Activated CD4-positive, CD25-positive, alpha-beta regulatory T cell treated with anti-CD3 and anti-CD28 coated beads, Interleukin-2, amount 50 U/mL, for 72 hours (primary cell): ENCODE results near the gene PHF23.
A peak's percentile ranks its signal among the peaks of the same experiment; 100 is the strongest.
"Not testable (repeated sequence)": the region's sequence is repeated elsewhere in the genome, so short reads cannot be mapped to it uniquely, and the experiment has no call there.

ENCODE experiments used
- DNase-seq: peaks from one replicate; pipeline ENCODE4 v3.0.0; 2021

The PHF23 gene

DNA sequence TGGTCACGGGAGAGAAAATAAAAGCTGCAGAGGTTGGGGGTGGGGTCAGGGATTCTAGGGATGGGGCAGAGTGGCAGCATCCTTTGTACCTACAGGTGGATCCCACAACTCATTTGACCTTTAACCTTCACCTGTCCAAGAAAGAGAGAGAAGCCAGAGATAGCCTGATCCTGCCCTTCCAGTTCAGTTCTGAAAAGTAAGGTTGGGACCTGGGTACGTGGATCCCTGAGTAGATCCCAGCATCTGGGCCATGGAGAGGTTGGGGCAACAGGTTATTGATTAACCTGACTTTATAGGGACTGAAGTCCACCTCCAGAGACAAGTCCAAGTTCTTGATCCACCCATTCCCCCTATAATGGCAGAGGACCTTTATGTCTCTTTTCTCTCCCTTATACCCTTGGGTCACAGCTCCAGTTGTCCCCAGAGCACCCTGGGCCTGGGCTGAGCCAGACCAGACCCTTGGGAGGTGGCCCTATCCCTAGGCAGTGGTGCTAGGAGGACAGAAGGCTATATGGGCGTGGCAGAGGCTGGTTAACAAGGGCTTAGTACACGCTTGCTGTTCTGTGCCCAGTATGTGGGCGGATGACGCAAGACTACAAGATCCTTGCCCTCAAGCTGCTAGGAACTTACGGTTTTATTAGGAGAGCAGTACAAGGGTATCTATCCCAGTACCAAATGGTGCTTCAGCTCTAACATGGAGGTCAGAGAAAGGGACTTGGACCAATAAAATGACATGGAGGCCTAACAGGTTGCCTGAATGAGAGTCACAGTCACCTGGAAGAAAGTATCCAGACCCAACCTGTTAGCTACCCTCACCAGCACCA lies 19.7 kb upstream of the PHF23 start:
- DNase-seq, result no peak

DNA sequence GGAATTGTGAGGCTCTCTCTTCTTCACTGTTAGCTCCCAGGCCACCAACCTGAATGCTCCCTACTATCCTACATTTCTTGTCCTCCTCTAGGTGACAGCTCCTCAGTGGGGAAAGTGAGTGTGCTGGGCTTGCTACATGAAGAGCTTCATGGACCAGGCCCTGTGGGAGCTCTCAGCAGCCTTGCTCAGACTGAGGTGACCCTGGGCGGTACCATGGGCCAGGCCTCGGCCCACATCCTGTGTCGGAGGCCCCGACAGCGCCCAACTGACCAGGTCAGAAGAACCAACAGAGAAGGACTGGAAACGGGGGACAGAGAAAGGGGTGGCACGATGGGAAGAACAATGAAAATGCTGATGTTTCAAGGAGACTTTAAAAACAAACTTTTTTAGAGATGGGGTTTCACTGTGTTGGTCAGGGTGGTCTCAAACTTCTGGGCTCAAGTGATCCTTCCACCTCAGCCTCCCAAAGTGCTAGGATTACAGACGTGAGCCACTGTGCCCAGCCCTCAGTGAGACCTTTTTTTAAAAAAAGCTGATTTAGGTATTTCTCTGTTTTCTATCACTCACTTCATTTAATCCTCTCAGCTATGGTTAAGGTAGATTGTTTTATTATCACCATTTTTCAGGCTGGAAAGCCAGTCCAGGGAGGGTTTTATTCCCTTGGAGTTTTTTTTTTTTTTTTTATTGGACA lies 17.7 kb upstream of the PHF23 start:
- no peak for DNase-seq

DNA sequence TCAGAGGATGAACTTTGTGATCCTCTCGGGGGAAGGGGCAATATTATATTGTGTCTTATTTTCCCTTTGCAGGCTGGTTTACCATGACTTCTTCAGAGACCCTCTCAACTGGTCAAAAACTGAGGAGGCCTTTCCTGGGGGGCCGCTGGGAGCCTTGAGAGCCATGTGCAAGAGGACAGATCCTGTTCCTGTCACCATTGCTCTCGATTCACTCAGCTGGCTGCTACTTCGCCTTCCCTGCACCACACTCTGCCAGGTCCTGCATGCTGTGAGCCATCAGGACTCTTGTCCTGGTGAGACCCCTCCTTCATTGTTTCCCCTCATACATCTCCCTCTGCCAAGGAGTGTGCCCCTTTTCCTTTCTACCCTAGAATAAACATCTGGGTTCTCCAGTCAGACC lies 15.3 kb upstream of the PHF23 start:
- no peak for DNase-seq

DNA sequence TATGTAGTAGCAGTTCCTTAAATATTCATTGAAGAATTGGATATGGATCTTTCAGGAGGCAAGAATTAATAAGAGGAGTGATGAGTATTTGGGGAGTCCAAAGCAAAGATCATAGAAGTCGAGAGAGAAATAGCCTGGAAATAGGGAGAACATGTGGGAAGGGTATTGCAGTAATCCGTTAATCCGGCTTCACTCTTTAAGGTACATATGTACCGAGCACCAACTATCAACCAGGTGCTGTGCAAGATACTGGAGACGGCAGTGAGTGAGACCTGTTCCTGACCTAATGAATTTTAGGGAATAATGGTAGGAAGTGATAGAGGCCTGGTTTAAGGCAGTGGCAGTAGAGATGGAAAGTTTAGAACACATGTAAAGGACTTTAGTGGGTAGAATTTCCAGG lies 13.8 kb upstream of the PHF23 start:
- DNase-seq, result no peak

DNA sequence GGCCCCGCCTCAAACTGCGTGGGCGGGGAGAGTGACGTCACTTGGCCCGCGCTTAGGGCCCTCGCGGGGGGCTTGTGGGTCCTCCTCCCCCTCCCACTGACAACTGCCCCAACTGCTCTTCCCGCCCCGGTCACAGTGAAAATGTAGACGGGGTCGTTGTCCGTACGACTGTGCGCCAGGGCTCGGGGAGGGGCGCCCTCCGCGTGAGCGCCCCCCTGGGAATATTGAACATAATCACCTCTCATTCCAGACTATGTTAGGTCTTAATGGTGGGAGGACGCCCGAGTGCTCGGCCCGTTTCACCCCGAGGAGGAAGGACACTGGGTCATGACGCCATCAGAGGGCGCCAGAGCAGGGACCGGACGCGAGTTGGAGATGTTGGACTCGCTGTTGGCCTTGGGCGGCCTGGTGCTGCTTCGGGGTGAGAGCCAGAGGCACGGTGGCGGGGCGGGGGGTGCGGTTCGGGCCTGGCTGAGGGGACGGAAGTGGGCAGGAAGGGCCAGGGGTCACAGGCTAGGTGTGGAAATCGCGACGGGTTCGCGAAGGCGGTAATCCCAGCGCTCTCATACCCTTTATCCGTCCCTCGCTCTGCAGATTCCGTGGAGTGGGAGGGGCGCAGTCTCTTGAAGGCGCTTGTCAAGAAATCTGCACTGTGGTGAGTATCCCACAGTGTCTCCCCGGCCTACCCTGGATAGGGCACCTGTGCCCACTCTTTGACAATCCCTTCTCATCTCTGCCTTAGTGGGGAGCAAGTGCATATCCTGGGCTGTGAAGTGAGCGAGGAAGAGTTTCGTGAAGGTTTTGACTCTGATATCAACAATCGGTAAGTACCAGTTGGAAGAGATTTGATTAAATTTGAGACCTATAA lies 13.2 kb upstream of the PHF23 start, which contains the start of gene ELP5:
TSS of gene ELP5 (plus strand) at position 40 of the 868 bp plus-strand sequence. CDS start at position 376, 336 bp downstream.
- DNase-seq, result peak; percentile 87

DNA sequence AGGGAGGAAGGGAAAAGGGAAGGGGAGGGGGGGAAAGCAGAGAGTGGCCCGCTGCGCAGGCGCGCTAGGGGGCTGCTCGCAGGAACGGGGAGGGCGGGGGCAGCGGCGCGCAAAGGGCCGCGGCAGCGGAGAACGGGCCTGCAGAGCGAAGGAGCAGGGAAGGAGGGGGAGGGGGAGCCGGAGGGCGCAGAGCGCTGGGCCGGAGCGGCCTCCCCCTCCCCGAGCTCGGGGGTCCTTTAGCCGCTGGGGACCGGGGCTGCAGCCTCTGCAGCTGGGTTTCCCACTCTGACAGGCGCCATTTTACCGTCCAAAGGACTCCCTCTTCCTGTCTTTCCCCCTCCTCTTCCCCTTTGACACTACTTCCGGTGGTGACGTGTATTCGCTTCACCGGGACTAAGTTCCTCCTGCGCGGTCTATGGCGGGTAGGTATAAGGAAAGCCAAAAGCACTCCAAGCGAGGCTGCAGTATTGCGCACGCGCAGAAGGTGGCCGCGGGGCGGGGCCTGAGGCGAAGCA lies 12.5 kb upstream of the PHF23 start, which contains the start of gene CTDNEP1:
TSS of gene CTDNEP1 (minus strand) at position 74 of the 515 bp plus-strand sequence. CDS start 438 bp downstream, outside the sequence.
- DNase-seq, result peak; percentile 98

DNA sequence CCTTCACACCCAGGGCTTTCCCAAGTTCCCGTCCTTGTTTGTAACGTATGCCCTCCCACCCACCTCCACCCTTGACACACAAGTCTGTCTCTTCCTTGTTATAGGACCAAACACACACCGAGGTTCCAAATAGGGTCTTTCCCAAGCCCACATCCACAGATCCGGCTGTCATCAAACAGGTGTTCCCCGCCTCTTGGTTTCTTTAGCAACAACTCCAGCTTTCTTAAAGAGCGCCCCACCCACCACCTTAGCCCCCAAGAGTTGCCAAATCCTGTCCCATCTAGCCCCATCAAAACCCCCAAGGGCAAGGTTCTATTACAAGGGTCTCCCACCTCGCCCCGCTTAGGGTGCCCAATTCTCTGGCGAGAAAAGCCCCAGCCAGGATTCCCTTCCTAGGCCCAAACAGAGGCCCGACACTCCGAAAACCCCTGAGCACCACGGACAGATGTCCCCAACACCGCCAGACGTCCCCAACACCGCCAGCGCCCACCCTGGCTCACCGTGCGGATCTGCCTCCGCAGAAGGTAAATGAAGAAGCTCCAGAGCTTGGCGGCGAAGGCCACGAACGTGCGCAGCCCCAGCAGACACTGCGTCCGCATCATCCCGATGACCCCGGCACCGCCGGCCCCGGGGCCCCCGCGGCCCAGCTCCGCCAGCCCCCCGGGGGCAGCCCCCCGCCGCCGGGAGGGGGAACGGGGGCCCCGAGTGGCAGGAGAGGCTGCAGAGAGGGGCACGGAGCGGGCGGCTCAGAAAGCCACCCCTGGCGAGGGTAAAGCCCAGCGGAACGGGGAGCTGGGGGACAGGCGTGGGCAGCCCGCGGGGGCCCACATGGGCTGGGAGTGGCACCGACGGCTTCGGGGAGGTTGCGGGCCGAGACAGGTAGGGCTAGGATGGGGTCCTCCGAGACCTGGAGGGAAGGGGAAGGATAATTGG lies 11.7 kb upstream of the PHF23 start:
- no peak for DNase-seq

GRCh38 chr17:7249830-7250229 lies 10.6 kb upstream of the PHF23 start:
- no peak for DNase-seq

DNA sequence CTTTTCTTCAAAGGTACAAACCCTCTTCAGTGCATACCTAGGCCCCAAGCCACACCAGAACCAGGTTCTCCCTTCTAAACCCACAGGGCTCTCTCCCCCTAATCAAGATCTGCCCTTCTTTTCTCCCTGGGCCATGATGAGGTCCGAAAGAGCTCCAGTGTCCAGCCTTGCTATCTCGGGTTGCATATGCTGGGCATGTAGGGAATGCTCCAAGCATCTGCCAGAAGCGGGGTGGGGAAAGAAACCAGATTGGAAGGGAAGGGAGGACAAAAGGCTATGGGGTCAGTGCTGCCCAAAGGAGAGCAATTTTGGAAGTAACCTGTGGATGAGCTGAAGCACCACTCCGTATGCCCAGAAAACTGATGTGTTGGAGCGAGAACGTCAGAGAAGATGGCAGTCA lies 10.0 kb upstream of the PHF23 start:
- DNase-seq, result no peak

- peak; percentile 5 for DNase-seq
Measured at GRCh38 chr17:7248796-7249195, 9.5 kb upstream of the PHF23 start.

GRCh38 chr17:7246779-7247178 lies 7.5 kb upstream of the PHF23 start:
- no peak for DNase-seq

GRCh38 chr17:7243838-7244237 lies 4.6 kb upstream of the PHF23 start:
- not testable (repeated sequence) for DNase-seq

DNA sequence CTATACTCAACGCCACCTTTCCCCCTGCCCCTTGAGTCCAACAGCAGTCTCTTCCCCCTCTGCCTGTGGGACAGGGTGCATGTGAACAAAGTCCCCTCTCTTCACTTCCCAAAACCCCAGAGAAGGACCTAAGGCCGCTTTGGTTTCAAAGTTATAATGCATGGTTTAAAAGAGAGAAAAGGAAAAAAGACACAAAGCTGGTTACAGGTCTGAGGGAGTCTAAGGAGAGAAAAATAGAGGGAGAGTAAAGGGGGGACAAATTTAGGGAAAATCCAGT lies 4.1 kb upstream of the PHF23 start:
- DNase-seq, result no peak

- DNase-seq, result peak; percentile 92
Measured at GRCh38 chr17:7242717-7243452, 3.6 kb upstream of the PHF23 start.

- DNase-seq, result peak; percentile 93
Measured at GRCh38 chr17:7241783-7242716, 2.8 kb upstream of the PHF23 start, which contains the start of gene GABARAP. Gene GABARAP, minus strand, starts transcription at chr17:7242449. Its CDS starts 119 bp downstream, at chr17:7242330.

- no peak for DNase-seq
Measured at GRCh38 chr17:7241090-7241733, 2.0 kb upstream of the PHF23 start.

DNA sequence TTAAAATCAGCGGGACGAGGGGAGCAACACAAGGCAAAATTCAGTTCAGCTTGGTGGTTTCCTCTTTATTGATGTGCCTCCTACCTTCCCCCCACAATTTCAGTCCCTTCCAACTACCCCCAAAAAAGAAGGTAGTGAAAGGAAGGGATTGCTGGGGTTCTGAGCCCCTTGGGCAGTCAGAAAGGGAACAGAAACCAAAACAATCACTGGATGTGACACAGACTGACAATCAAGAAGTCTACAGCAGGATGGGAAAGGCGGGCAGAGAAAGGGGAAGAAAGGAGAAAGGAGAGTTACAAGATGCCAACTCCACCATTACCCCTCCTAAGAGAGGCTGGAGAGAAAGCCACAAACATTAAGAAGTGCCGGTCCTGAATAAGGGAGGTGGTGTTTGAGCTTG lies 1.1 kb upstream of the PHF23 start:
- no peak for DNase-seq

DNA sequence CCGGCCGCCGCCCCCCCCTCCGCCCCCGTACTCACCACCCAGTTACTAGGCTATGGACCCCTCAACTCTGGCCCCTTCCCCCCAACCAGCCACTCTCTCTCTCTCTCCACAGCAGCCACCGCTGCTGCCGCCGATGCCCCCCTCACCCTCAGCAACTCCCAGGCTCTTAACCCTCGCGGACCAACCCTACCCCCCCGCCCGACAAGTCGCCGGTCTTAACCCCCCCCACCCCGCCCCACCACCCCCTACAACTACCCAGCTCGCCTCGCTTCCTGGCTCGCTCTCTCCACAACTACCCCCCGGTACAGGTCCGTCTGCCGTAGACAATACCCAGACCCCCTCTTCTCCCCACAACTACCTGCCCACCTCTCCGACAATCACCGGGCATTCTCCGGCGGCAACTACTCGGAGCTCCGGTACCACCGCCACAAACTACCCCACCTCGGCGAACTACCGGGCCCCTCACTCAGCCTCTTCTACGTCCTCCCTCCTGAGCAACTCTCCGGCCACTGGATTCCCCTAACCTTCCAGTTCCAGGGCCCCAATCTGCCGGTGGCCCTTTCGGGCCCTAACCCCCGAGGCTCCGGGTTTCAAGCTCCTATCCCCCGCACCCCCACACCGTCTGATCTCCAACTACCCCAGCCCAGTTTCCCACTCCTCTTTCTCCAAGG lies 702 bp downstream of the PHF23 start:
- DNase-seq, result no peak
